UCSD-AML1 (cell line): Measurements from ENCODE around the gene LRRC75A.
"Not testable (repeated sequence)": the region's sequence is repeated elsewhere in the genome, so short reads cannot be mapped to it uniquely, and the experiment has no call there.

Source experiments
- DNase-seq: peaks from one replicate; lab custom pipeline; 2025; ENCODE audit not compliant: unreplicated experiment; lab: John Stamatoyannopoulos, UW

LRRC75A gene

GRCh38 chr17:16407911-16408588, 83.9 kb downstream of the LRRC75A start:
- DNase-seq, result no peak

GRCh38 chr17:16406742-16407674, 85.0 kb downstream of the LRRC75A start:
- peak; percentile 51 for DNase-seq

GRCh38 chr17:16403847-16404246, 88.1 kb downstream of the LRRC75A start:
- DNase-seq, result not testable (repeated sequence)

- peak; percentile 28 for DNase-seq
Measured at GRCh38 chr17:16398270-16399267, 93.4 kb downstream of the LRRC75A start.

GRCh38 chr17:16396693-16397092, 95.3 kb downstream of the LRRC75A start:
- DNase-seq, result not testable (repeated sequence)

- DNase-seq, result not testable (repeated sequence)
Measured at GRCh38 chr17:16395887-16396286, 96.1 kb downstream of the LRRC75A start.

GRCh38 chr17:16392491-16392890, 99.5 kb downstream of the LRRC75A start:
- not testable (repeated sequence) for DNase-seq
